Measurements from ENCODE around the gene SMIM29. TPM values are rescaled to one million over a fixed set of nuclear protein-coding genes. Genes with fewer than 3 reads are reported as not detected.
"Not testable (repeated sequence)": the region's sequence is repeated elsewhere in the genome, so short reads cannot be mapped to it uniquely, and the experiment has no call there.

SMIM29 gene
- polyA plus RNA-seq, 1 donor = 10.1 TPM

GRCh38 chr6:34269658-34270341 lies 21.0 kb upstream of the SMIM29 start:
- H3K36me3 ChIP-seq (ENCODE audit: control insufficient read depth, insufficient read depth, low read length); H3K27me3 ChIP-seq (ENCODE audit: control insufficient read depth, insufficient read depth, low read length); H3K4me3 ChIP-seq (ENCODE audit: low read length); DNase-seq; H3K27ac ChIP-seq (ENCODE audit: low read length); H3K9me3 ChIP-seq (ENCODE audit: control insufficient read depth, low read depth, low read length); H3K4me1 ChIP-seq (ENCODE audit: control insufficient read depth, insufficient read depth, low read length): not testable (repeated sequence)
- WGBS (ENCODE audit: insufficient coverage, low lambda C conversion rate) = 80% methylated on average over 1 of the region's 17 CpGs

GRCh38 chr6:34269132-34269531 lies 20.3 kb upstream of the SMIM29 start:
- not testable (repeated sequence) for H3K27ac ChIP-seq (ENCODE audit: low read length); H3K4me1 ChIP-seq (ENCODE audit: control insufficient read depth, insufficient read depth, low read length); H3K4me3 ChIP-seq (ENCODE audit: low read length); H3K27me3 ChIP-seq (ENCODE audit: control insufficient read depth, insufficient read depth, low read length); DNase-seq; H3K9me3 ChIP-seq (ENCODE audit: control insufficient read depth, low read depth, low read length); H3K36me3 ChIP-seq (ENCODE audit: control insufficient read depth, insufficient read depth, low read length)
- no CpG with 5 or more reads among the region's 25 CpGs for WGBS (ENCODE audit: insufficient coverage, low lambda C conversion rate)

GRCh38 chr6:34267746-34268145 lies 18.9 kb upstream of the SMIM29 start:
- no peak overlapping the region for H3K4me3 ChIP-seq (ENCODE audit: low read length)

GRCh38 chr6:34263484-34263883 lies 14.7 kb upstream of the SMIM29 start:
- not testable (repeated sequence) for H3K4me3 ChIP-seq (ENCODE audit: low read length); H3K36me3 ChIP-seq (ENCODE audit: control insufficient read depth, insufficient read depth, low read length); H3K4me1 ChIP-seq (ENCODE audit: control insufficient read depth, insufficient read depth, low read length); H3K27me3 ChIP-seq (ENCODE audit: control insufficient read depth, insufficient read depth, low read length); DNase-seq; H3K9me3 ChIP-seq (ENCODE audit: control insufficient read depth, low read depth, low read length); H3K27ac ChIP-seq (ENCODE audit: low read length)
- 100% methylated on average over 3 of the region's 23 CpGs for WGBS (ENCODE audit: insufficient coverage, low lambda C conversion rate)

More at GRCh38 chr6:34267746-34268145, 18.9 kb upstream of the SMIM29 start:
- H3K27me3 ChIP-seq (ENCODE audit: control insufficient read depth, insufficient read depth, low read length) = no peaks in the 10 kb centered on the region
- WGBS (ENCODE audit: insufficient coverage, low lambda C conversion rate) = no CpG with 5 or more reads among the region's 2 CpGs
- H3K9me3 ChIP-seq (ENCODE audit: control insufficient read depth, low read depth, low read length) = peaks cover 9% of the 10 kb centered on the region
- no peaks in the 10 kb centered on the region for H3K4me1 ChIP-seq (ENCODE audit: control insufficient read depth, insufficient read depth, low read length)
- no peak for DNase-seq
- no peak overlapping the region for H3K27ac ChIP-seq (ENCODE audit: low read length)
- H3K36me3 ChIP-seq (ENCODE audit: control insufficient read depth, insufficient read depth, low read length) = no peaks in the 10 kb centered on the region

- H3K9me3 ChIP-seq (ENCODE audit: control insufficient read depth, low read depth, low read length) = peaks cover 9% of the 10 kb centered on the region
- H3K4me3 ChIP-seq (ENCODE audit: low read length) = no peak overlapping the region
- no peak for DNase-seq
- H3K27ac ChIP-seq (ENCODE audit: low read length) = no peak overlapping the region
- no peaks in the 10 kb centered on the region for H3K27me3 ChIP-seq (ENCODE audit: control insufficient read depth, insufficient read depth, low read length)
- H3K4me1 ChIP-seq (ENCODE audit: control insufficient read depth, insufficient read depth, low read length) = no peaks in the 10 kb centered on the region
- WGBS (ENCODE audit: insufficient coverage, low lambda C conversion rate) = 87% methylated on average over 3 of the region's 17 CpGs
- H3K36me3 ChIP-seq (ENCODE audit: control insufficient read depth, insufficient read depth, low read length) = no peaks in the 10 kb centered on the region
Measured at GRCh38 chr6:34260576-34261267, 11.9 kb upstream of the SMIM29 start.

- no peak for DNase-seq
- H3K4me1 ChIP-seq (ENCODE audit: control insufficient read depth, insufficient read depth, low read length) = no peaks in the 10 kb centered on the region
- no peak overlapping the region for H3K4me3 ChIP-seq (ENCODE audit: low read length)
- H3K27ac ChIP-seq (ENCODE audit: low read length) = no peak overlapping the region
- no peaks in the 10 kb centered on the region for H3K36me3 ChIP-seq (ENCODE audit: control insufficient read depth, insufficient read depth, low read length)
- WGBS (ENCODE audit: insufficient coverage, low lambda C conversion rate) = no CpG with 5 or more reads among the region's 6 CpGs
- H3K9me3 ChIP-seq (ENCODE audit: control insufficient read depth, low read depth, low read length) = peaks cover 9% of the 10 kb centered on the region
- no peaks in the 10 kb centered on the region for H3K27me3 ChIP-seq (ENCODE audit: control insufficient read depth, insufficient read depth, low read length)
Measured at GRCh38 chr6:34259529-34260069, 10.8 kb upstream of the SMIM29 start.

GRCh38 chr6:34252395-34252794 lies 3.6 kb upstream of the SMIM29 start:
- no CpG with 5 or more reads among the region's 2 CpGs for WGBS (ENCODE audit: insufficient coverage, low lambda C conversion rate)
- not testable (repeated sequence) for H3K4me3 ChIP-seq (ENCODE audit: low read length); H3K9me3 ChIP-seq (ENCODE audit: control insufficient read depth, low read depth, low read length); H3K36me3 ChIP-seq (ENCODE audit: control insufficient read depth, insufficient read depth, low read length); H3K27ac ChIP-seq (ENCODE audit: low read length); H3K4me1 ChIP-seq (ENCODE audit: control insufficient read depth, insufficient read depth, low read length); DNase-seq; H3K27me3 ChIP-seq (ENCODE audit: control insufficient read depth, insufficient read depth, low read length)

- H3K9me3 ChIP-seq (ENCODE audit: control insufficient read depth, low read depth, low read length) = no peaks in the 10 kb centered on the region
- no CpG with 5 or more reads among the region's 18 CpGs for WGBS (ENCODE audit: insufficient coverage, low lambda C conversion rate)
- peaks cover 7% of the 10 kb centered on the region for H3K4me1 ChIP-seq (ENCODE audit: control insufficient read depth, insufficient read depth, low read length)
- no peaks in the 10 kb centered on the region for H3K36me3 ChIP-seq (ENCODE audit: control insufficient read depth, insufficient read depth, low read length)
- peak overlapping the region; percentile 92 for H3K4me3 ChIP-seq (ENCODE audit: low read length)
- no peak for DNase-seq
- H3K27ac ChIP-seq (ENCODE audit: low read length) = peak overlapping the region; percentile 68
- no peaks in the 10 kb centered on the region for H3K27me3 ChIP-seq (ENCODE audit: control insufficient read depth, insufficient read depth, low read length)
Measured at GRCh38 chr6:34249469-34250261, 859 bp upstream of the SMIM29 start.

GRCh38 chr6:34248198-34248726 lies 544 bp downstream of the SMIM29 start:
- H3K4me3 ChIP-seq (ENCODE audit: low read length) = peak overlapping the region; percentile 92

More at GRCh38 chr6:34248198-34248726, 544 bp downstream of the SMIM29 start:
- Histone ChIP-seq H3K9me3 (ENCODE audit: control insufficient read depth, low read depth, low read length) (no peaks in the 10 kb centered on the region), H3K27me3 (ENCODE audit: control insufficient read depth, insufficient read depth, low read length) (no peaks in the 10 kb centered on the region), H3K4me1 (ENCODE audit: control insufficient read depth, insufficient read depth, low read length) (peaks cover 7% of the 10 kb centered on the region), H3K36me3 (ENCODE audit: control insufficient read depth, insufficient read depth, low read length) (peaks cover 7% of the 10 kb centered on the region), H3K27ac (ENCODE audit: low read length) (peak overlapping the region; percentile 57)
- DNase-seq = peak; percentile 58 to 63
- WGBS (ENCODE audit: insufficient coverage, low lambda C conversion rate) = no CpG with 5 or more reads among the region's 17 CpGs
